ENCODE results near the gene NDUFB10.
"Not testable (repeated sequence)": the region's sequence is repeated elsewhere in the genome, so short reads cannot be mapped to it uniquely, and the experiment has no call there.

NDUFB10 gene

GRCh38 chr16:1926271-1926670, 33.1 kb upstream of the NDUFB10 start:
- DNase-seq: no peak

DNA sequence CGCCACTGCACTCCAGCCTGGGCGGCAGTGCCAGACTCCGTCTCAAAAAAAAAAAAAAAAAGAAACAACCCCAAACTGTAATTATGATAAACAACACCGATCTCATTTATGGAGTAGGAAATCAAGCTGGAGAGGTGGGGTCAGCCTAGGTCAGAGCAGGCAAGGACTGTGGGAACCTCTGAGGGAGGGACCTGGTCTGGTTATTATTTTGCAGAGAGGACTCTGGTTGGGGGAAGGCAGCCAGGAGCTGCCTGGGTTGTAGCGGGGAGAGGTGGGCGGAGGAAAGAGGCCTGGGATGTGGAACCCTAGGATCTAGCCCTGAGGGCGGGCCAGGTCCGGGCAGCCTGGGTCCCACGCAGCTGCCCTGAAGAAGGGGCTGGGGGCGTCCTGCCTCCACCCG, 30.2 kb upstream of the NDUFB10 start:
- no peak for DNase-seq

- peak; percentile 72 to 90 for DNase-seq
Observed at GRCh38 chr16:1929578-1930337, 29.6 kb upstream of the NDUFB10 start.

- no peak for DNase-seq
Observed at GRCh38 chr16:1930338-1930720, 29.0 kb upstream of the NDUFB10 start.

DNA sequence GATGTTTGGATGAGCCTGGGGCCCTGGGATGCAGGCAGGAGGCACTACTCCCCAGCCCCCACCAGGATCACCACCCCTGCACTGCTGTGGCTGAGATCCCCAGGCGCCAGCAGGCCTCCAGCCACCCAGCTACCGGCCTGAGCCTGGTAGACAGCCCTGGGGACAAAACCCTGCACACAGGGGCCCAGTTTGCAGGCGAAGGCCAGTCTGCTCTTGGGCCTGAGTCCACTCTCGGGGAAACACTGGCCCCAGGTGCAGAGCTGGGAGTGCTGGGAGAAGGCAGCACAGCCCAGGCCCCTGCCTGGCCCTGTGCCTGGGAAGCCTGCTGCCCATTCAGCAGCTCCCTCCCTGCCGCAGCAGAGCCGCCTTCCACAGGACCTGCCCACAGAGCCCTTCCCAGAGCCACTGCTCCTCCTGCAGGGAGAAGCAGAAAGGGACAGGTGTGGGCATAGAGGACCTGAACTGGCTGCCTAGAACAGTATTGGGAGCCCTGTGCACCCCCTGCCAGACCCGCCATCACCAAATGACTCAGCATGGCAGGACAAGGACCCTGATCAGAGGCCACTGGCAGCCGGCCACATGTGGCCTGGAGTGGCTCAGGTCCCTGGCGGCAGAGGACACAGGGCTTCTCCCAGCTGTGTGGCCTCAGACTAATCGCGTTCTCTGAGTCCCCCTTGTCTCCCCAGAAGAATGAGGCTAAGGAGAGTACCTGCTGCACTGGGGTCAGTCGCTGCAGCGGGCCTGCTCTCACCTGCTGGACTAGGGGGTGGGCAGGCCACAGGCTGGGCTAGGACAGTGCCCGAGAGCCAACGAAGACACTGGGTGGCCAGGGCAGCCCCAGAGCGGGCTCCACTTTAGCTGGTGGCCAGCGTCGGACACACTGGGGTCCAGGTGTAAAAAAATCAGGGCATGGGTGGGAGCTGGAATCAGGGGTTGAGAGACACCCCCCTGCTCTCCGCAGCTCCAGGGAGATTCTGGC, 27.0 kb upstream of the NDUFB10 start:
- no peak for DNase-seq

GRCh38 chr16:1933097-1933661, 26.2 kb upstream of the NDUFB10 start:
- no peak for DNase-seq

GRCh38 chr16:1936945-1937479, 22.3 kb upstream of the NDUFB10 start:
- no peak for DNase-seq

- no peak for DNase-seq
Observed at GRCh38 chr16:1938316-1938715, 21.0 kb upstream of the NDUFB10 start.

GRCh38 chr16:1938910-1939309, 20.4 kb upstream of the NDUFB10 start:
- no peak for DNase-seq

GRCh38 chr16:1939833-1940232, 19.5 kb upstream of the NDUFB10 start:
- DNase-seq: not testable (repeated sequence)

DNA sequence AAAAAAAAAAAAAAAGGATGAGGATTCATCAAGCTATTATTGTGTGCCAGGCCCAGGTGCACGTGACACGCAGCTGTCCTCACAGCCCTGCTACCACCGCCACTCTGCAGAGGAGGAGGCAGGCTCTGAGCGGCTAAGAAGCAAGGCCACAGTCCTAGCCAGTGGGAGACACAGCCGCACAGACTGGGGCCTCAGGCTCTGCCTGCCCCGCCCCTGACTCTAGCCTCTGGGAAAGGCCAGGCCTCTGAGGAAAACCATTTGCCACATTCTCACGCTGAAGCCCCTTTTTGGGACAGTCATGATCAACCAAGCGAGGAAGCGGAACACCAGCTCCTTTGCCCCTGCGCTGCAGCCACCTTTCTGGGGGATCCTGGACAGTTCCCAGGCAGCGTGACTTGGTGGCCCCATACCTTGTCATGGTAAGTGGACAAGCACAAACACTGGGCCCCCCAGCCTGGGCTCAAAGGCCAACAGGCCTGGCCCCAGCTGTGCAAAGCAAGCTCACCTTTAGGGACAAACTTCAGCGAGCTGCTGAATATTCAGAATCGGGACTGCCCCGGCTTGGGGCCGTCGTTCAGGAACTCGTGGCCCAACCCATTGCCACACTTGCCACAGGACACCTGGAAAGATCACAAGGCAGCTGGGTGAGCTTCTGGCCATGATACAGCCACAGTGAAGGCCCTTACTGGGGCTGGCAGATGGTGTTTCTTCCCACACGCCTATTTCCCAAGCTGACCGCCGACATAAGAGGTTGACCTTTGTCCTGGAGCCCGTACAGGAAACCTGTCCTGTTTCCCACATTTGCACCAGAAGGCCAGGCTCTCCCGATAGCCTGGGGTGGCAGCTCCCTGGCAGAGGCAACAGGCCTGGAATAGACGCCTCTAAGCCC, 18.8 kb upstream of the NDUFB10 start:
- DNase-seq: no peak

DNA sequence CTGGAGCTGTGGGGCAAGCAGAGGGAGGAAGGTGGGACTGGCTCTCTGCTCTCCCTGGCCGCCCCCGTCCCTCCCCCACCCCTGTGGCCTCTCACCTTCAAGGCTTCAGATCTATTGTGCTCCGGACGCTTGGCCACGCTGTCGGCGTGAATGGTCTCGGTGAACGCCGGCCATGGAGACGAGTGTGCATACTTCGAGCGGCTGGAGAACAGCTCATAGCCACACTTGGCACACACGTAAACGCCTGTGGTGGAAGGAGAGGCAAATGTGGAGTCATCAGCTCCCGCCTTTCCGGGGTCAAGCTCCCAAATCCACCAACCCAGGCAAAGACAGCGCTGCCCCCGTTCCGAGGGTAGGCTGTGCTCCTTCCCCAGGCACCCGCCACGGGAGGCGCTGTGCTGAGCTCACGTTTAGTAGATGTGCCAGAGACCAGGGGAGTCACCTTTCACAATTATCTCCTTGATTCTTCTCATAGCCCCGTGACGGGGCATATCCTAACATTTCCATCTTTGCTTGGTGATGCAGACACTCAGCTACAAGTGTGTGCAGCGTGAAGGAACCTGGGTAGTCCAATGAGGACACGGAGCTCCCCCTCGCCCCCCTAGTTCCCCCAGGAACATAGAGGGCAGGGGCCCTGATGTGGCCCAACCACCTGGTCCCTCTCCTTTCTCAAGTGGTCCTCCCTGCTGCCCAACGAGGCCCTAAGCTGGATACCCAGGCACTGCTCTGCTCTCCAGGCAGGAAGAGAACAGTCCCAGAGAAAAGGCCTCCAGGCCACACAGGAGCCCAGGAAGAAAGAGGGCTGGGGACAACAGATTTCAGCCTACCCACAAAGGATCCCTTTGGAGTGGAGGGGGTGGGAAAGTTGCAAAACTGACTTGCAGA, 17.9 kb upstream of the NDUFB10 start:
- no peak for DNase-seq

GRCh38 chr16:1942047-1942809, 17.1 kb upstream of the NDUFB10 start:
- DNase-seq: no peak

DNA sequence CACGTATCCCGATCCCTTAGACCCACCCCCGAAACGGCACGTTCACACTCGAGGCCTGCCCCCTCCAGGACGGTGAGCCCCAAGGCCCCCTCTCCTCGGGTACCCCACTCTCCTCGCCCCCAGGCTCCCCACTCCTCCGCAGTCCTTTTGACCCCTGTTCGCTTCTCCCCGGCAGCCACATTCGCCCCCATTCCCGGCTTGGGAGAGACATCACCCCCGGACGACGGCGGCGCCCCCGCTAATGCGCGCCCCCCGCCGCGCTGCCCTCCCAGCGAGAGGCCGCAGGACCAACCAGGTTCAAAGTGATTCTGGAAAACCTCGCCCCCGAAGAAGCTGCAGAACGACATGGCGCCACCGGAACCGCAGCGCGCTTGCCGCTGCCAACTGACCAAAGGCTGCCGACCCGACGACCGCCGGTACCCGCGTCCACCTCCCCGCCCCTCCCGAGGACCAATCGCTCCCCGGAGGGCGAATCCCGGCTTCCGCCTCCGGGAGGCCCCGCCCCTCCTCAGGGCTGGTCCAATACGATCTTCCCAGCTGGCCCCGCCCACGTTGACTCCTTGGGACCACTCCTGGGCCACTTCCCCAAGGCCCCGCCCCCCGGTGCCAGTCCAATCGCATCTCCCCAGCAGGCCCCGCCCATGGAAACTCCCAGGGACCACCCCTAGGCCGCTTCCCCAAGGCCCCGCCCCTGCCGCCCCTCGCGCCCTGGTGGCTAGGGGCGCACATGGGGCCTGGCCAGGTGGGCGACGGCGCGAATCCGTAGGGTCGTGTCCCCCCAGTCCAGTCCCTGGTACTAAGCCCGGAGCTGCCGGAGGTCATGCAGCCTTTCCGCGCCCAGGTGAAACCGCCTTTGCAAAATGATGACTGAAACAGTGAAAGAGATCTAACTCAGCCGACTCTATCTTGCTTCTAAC, 16.3 kb upstream of the NDUFB10 start, which contains the start of gene MSRB1:
Gene MSRB1 (minus strand): TSS at position 390 of the 917 bp plus-strand sequence. CDS start 43 bp downstream, at position 347.
- peak; percentile 100 for DNase-seq

GRCh38 chr16:1944612-1945199, 14.6 kb upstream of the NDUFB10 start:
- no peak for DNase-seq

GRCh38 chr16:1945559-1946391, 13.6 kb upstream of the NDUFB10 start:
- DNase-seq: no peak

- no peak for DNase-seq
Observed at GRCh38 chr16:1946495-1947368, 12.6 kb upstream of the NDUFB10 start.
